Hepatocyte (in vitro differentiated cells): ENCODE results near the gene LIN28A.

ENCODE experiments used
- EZH2 ChIP-seq: fragments of 200-600 bp; sonication (generic); IDR thresholded peaks from 2 replicates; pipeline ENCODE4 v1.6.1; 2016; ENCODE audit warnings: antibody characterized with exemption, mild to moderate bottlenecking, borderline replicate concordance
- TF ChIP-seq, protein P1 (sequence below): fragments of 200-600 bp; sonication (generic); IDR thresholded peaks from 2 replicates; pipeline ENCODE4 v1.5.1; 2016; ENCODE audit warnings: antibody characterized with exemption, mild to moderate bottlenecking; ENCODE audit not compliant: poor library complexity

DNA sequence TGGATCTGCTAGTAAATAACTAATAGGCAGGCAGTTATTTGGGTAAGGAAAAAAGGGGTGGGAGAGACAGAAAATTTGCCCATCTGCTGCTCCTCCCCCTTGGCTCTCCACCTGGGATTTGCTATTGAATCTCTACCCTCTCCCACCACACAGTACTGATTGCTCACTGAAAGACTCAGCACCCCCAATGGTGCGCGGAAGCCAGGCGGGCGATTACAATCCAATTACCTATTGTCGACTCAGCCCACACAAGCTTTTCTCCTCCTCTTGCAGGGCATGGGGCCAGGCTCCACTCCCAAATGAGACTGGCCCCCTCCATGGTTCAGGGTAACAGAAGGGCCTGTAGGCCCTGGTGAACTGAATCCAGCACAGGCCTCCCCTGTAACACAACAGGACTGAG, 58.9 kb downstream of the LIN28A start:
- TF ChIP-seq, protein P1, sequence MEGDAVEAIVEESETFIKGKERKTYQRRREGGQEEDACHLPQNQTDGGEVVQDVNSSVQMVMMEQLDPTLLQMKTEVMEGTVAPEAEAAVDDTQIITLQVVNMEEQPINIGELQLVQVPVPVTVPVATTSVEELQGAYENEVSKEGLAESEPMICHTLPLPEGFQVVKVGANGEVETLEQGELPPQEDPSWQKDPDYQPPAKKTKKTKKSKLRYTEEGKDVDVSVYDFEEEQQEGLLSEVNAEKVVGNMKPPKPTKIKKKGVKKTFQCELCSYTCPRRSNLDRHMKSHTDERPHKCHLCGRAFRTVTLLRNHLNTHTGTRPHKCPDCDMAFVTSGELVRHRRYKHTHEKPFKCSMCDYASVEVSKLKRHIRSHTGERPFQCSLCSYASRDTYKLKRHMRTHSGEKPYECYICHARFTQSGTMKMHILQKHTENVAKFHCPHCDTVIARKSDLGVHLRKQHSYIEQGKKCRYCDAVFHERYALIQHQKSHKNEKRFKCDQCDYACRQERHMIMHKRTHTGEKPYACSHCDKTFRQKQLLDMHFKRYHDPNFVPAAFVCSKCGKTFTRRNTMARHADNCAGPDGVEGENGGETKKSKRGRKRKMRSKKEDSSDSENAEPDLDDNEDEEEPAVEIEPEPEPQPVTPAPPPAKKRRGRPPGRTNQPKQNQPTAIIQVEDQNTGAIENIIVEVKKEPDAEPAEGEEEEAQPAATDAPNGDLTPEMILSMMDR = no peak
- TF ChIP-seq EZH2 = no peak
